ENCODE measurements around the gene RACK1.

The RACK1 gene

GRCh38 chr5:181259974-181260719, 16.4 kb upstream of the RACK1 start:
- DNase-seq (ENCODE audit: low spot score) = peak; percentile 38

- DNase-seq (ENCODE audit: low spot score) = peak; percentile 44
Observed at GRCh38 chr5:181259283-181259682, 15.6 kb upstream of the RACK1 start.

- no peak for DNase-seq (ENCODE audit: low spot score)
Observed at GRCh38 chr5:181258576-181258975, 14.9 kb upstream of the RACK1 start.

- no peak for DNase-seq (ENCODE audit: low spot score)
Observed at GRCh38 chr5:181255836-181256578, 12.3 kb upstream of the RACK1 start.

- DNase-seq (ENCODE audit: low spot score) = no peak
Observed at GRCh38 chr5:181255276-181255675, 11.6 kb upstream of the RACK1 start.

GRCh38 chr5:181248277-181248676, 4.6 kb upstream of the RACK1 start:
- no peak for DNase-seq (ENCODE audit: low spot score)

- peak; percentile 72 for DNase-seq (ENCODE audit: low spot score)
Observed at GRCh38 chr5:181246276-181247049, 2.8 kb upstream of the RACK1 start.

GRCh38 chr5:181245427-181246275, 1.9 kb upstream of the RACK1 start:
- DNase-seq (ENCODE audit: low spot score) = no peak

- no peak for DNase-seq (ENCODE audit: low spot score)
Observed at GRCh38 chr5:181243018-181243563, 615 bp downstream of the RACK1 start.

GRCh38 chr5:181242031-181242451, 1.7 kb downstream of the RACK1 start:
- no peak for DNase-seq (ENCODE audit: low spot score)

GRCh38 chr5:181241393-181241975, 2.2 kb downstream of the RACK1 start:
- DNase-seq (ENCODE audit: low spot score) = no peak

GRCh38 chr5:181239062-181239663, 4.5 kb downstream of the RACK1 start:
- no peak for DNase-seq (ENCODE audit: low spot score)

GRCh38 chr5:181237729-181238385, 5.8 kb downstream of the RACK1 start:
- no peak for DNase-seq (ENCODE audit: low spot score)

GRCh38 chr5:181236954-181237641, 6.6 kb downstream of the RACK1 start:
- no peak for DNase-seq (ENCODE audit: low spot score)

GRCh38 chr5:181236471-181236870, 7.2 kb downstream of the RACK1 start:
- DNase-seq (ENCODE audit: low spot score) = no peak

GRCh38 chr5:181235689-181236366, 7.9 kb downstream of the RACK1 start:
- DNase-seq (ENCODE audit: low spot score) = no peak

- DNase-seq (ENCODE audit: low spot score) = no peak
Observed at GRCh38 chr5:181235323-181235688, 8.4 kb downstream of the RACK1 start.

- DNase-seq (ENCODE audit: low spot score) = no peak
Observed at GRCh38 chr5:181234455-181235306, 9.0 kb downstream of the RACK1 start.

All from hematopoietic multipotent progenitor cell treated with erythropoietin and hydrocortisone succinate and interleukin-3 and kit ligand, for 15 days (in vitro differentiated cells).